IMR-90 (cell line): Measurements from ENCODE around the gene WHRN. TPM values are rescaled to one million over a fixed set of nuclear protein-coding genes. Genes with fewer than 3 reads are reported as not detected.
A peak's percentile ranks its signal among the peaks of the same experiment; 100 is the strongest.

ENCODE experiments used
- ATAC-seq: fragments of 200-7000 bp; cut with Tn5 transposase; 2 replicates; pipeline ENCODE4 v1.9.1; 2020; ENCODE audit warnings: low read depth, mild to moderate bottlenecking, moderate library complexity
- BruUV-seq: library from RNA; stranded (reverse); fragments of 400-500 nt; replicated peaks from 2 replicates; lab custom pipeline; 2021; lab: Mats Ljungman, UMichigan
- CTCF ChIA-PET: fragments of 300-600 bp; formaldehyde crosslinking; extraction: SDS; loops from one replicate; lab custom pipeline; 2021; ENCODE audit warnings: antibody characterized with exemption; lab: Yijun Ruan, JAX
- POLR2A ChIA-PET: fragments of 300-600 bp; sonication (Branson Sonifier 250); formaldehyde crosslinking; loops from one replicate; lab custom pipeline; 2022; ENCODE audit warnings: antibody characterized with exemption; ENCODE audit not compliant: unreplicated experiment; lab: Charles Lee
- DNase-seq: peaks from one replicate; pipeline ENCODE4 v3.0.0; 2013
- H2AFZ ChIP-seq: replicated peaks from 2 replicates; pipeline ENCODE3; 2013; ENCODE audit warnings: low read length, mild to moderate bottlenecking; ENCODE audit not compliant: poor library complexity
- H2AK5ac ChIP-seq: 2 replicates; pipeline ENCODE4 v1.6.1; 2013; ENCODE audit warnings: low read depth, low read length, inconsistent platforms
- H2AK9ac ChIP-seq: replicated peaks from 2 replicates; pipeline ENCODE3; 2013; ENCODE audit warnings: mild to moderate bottlenecking, low read depth, low read length, moderate library complexity; ENCODE audit not compliant: poor library complexity
- H2BK120ac ChIP-seq: 2 replicates; pipeline ENCODE4 v1.6.1; 2013; ENCODE audit warnings: low read depth, low read length, inconsistent platforms
- H2BK15ac ChIP-seq: 3 replicates; pipeline ENCODE4 v1.6.1; 2013; ENCODE audit warnings: low read depth, low read length, inconsistent platforms
- H2BK20ac ChIP-seq: 2 replicates; pipeline ENCODE4 v1.6.1; 2013; ENCODE audit warnings: low read depth, mild to moderate bottlenecking, inconsistent platforms, low read length, moderate library complexity
- H2BK5ac ChIP-seq: 2 replicates; pipeline ENCODE4 v1.6.1; 2013; ENCODE audit warnings: mild to moderate bottlenecking, low read depth, low read length, inconsistent platforms; ENCODE audit not compliant: poor library complexity, severe bottlenecking
- H3K14ac ChIP-seq: replicated peaks from 2 replicates; pipeline ENCODE4 v1.6.1; 2013; ENCODE audit warnings: low read depth, low read length, inconsistent platforms
- H3K18ac ChIP-seq: 2 replicates; pipeline ENCODE4 v1.6.1; 2013; ENCODE audit warnings: low read depth, low read length, control low read depth
- H3K23ac ChIP-seq: 2 replicates; pipeline ENCODE4 v1.6.1; 2013; ENCODE audit warnings: low read depth, low read length, inconsistent platforms
- H3K27ac ChIP-seq: 2 replicates; pipeline ENCODE4 v1.5.1; 2013; ENCODE audit warnings: mild to moderate bottlenecking, control low read depth, low read length; ENCODE audit not compliant: insufficient read depth
- H3K27me3 ChIP-seq: 2 replicates; pipeline ENCODE4 v1.6.1; 2013; ENCODE audit warnings: low read length; ENCODE audit not compliant: control insufficient read depth, insufficient read depth
- H3K36me3 ChIP-seq: 2 replicates; pipeline ENCODE4 v1.6.1; 2013; ENCODE audit warnings: low read length, mixed read lengths; ENCODE audit not compliant: control insufficient read depth, insufficient read depth
- H3K4ac ChIP-seq: 2 replicates; pipeline ENCODE4 v1.6.1; 2013; ENCODE audit warnings: low read depth, low read length, inconsistent platforms
- H3K4me1 ChIP-seq: 2 replicates; pipeline ENCODE4 v1.6.1; 2013; ENCODE audit warnings: low read length, mixed read lengths; ENCODE audit not compliant: control insufficient read depth, insufficient read depth
- H3K4me2 ChIP-seq: 2 replicates; pipeline ENCODE4 v1.6.1; 2013; ENCODE audit warnings: low read depth, mild to moderate bottlenecking, control low read depth, low read length, moderate library complexity
- H3K4me3 ChIP-seq: 2 replicates; pipeline ENCODE4 v1.5.1; 2013; ENCODE audit warnings: low read depth, mild to moderate bottlenecking, control low read depth, low read length, moderate library complexity; ENCODE audit not compliant: insufficient read depth
- H3K56ac ChIP-seq: 2 replicates; pipeline ENCODE4 v1.6.1; 2013; ENCODE audit warnings: low read length, inconsistent platforms; ENCODE audit not compliant: insufficient read depth; ENCODE audit errors: extremely low read depth
- H3K79me1 ChIP-seq, 2 experiments: 2 replicates each; pipeline ENCODE4 v1.6.1; 2013; ENCODE audit warnings: low read length in 2 of 2, inconsistent platforms in 1 of 2, low read depth in 1 of 2
- H3K9ac ChIP-seq: 2 replicates; pipeline ENCODE4 v1.6.1; 2013; ENCODE audit warnings: low read depth, low read length, control low read depth
- H3K9me1 ChIP-seq: 2 replicates; pipeline ENCODE4 v1.6.1; 2013; ENCODE audit warnings: low read length, inconsistent platforms; ENCODE audit not compliant: insufficient read depth
- H3K9me3 ChIP-seq: 2 replicates; pipeline ENCODE4 v1.6.1; 2013; ENCODE audit warnings: low read length; ENCODE audit not compliant: control insufficient read depth, insufficient read depth
- H4K20me1 ChIP-seq: 2 replicates; pipeline ENCODE4 v1.6.1; 2013; ENCODE audit warnings: low read length, inconsistent platforms; ENCODE audit not compliant: insufficient read depth
- H4K5ac ChIP-seq: 2 replicates; pipeline ENCODE4 v1.6.1; 2013; ENCODE audit warnings: mild to moderate bottlenecking, low read depth, low read length, control low read depth
- H4K8ac ChIP-seq, 2 experiments: 2 replicates each; pipeline ENCODE4 v1.6.1; 2013; ENCODE audit warnings: low read depth in 2 of 2, low read length in 2 of 2, control low read depth in 1 of 2, inconsistent platforms in 1 of 2
- H4K91ac ChIP-seq: 2 replicates; pipeline ENCODE4 v1.6.1; 2013; ENCODE audit warnings: low read depth, low read length, inconsistent platforms; ENCODE audit not compliant: insufficient read depth
- BHLHE40 ChIP-seq: fragments of 150-350 bp; IDR thresholded peaks from 2 replicates; pipeline ENCODE4 v1.6.1; 2016; ENCODE audit warnings: mild to moderate bottlenecking, low read depth, low read length
- CEBPB ChIP-seq: IDR thresholded peaks from 2 replicates; pipeline ENCODE4 v1.6.1; 2012; ENCODE audit warnings: low read depth, low read length, improper control_type of control experiment
- CHD1 ChIP-seq: IDR thresholded peaks from 2 replicates; pipeline ENCODE4 v1.6.1; 2012; ENCODE audit warnings: low read depth, low read length, improper control_type of control experiment
- FOS ChIP-seq: fragments of 150-350 bp; IDR thresholded peaks from 2 replicates; pipeline ENCODE4 v1.6.1; 2016; ENCODE audit warnings: low read depth, low read length
- MAFK ChIP-seq: IDR thresholded peaks from 2 replicates; pipeline ENCODE4 v1.6.1; 2012; ENCODE audit warnings: low read depth, low read length, improper control_type of control experiment
- MAZ ChIP-seq: IDR thresholded peaks from 2 replicates; pipeline ENCODE4 v1.6.1; 2012; ENCODE audit warnings: low read depth, mild to moderate bottlenecking, low read length, improper control_type of control experiment, moderate library complexity, borderline replicate concordance
- MXI1 ChIP-seq: IDR thresholded peaks from 2 replicates; pipeline ENCODE4 v1.6.1; 2012; ENCODE audit warnings: low read depth, mild to moderate bottlenecking, low read length, moderate library complexity, borderline replicate concordance
- NFE2L2 ChIP-seq: fragments of 150-350 bp; IDR thresholded peaks from 2 replicates; pipeline ENCODE4 v1.6.1; 2016; ENCODE audit warnings: low read depth, mild to moderate bottlenecking, low read length
- POLR2A ChIP-seq: IDR thresholded peaks from 2 replicates; pipeline ENCODE4 v1.6.1; 2012; ENCODE audit warnings: mild to moderate bottlenecking, low read depth, low read length
- RAD21 ChIP-seq: IDR thresholded peaks from 2 replicates; pipeline ENCODE4 v1.6.1; 2012; ENCODE audit warnings: low read length, improper control_type of control experiment
- RCOR1 ChIP-seq: IDR thresholded peaks from 2 replicates; pipeline ENCODE4 v1.6.1; 2012; ENCODE audit warnings: mild to moderate bottlenecking, low read length, improper control_type of control experiment; ENCODE audit not compliant: insufficient replicate concordance
- RFX5 ChIP-seq: IDR thresholded peaks from 2 replicates; pipeline ENCODE4 v1.8.0; 2012; ENCODE audit warnings: low read depth, mild to moderate bottlenecking, low read length, moderate library complexity
- SMC3 ChIP-seq: fragments of 150-350 bp; IDR thresholded peaks from 2 replicates; pipeline ENCODE4 v1.6.1; 2016; ENCODE audit warnings: low read depth, mild to moderate bottlenecking, antibody characterized with exemption, low read length, moderate library complexity
- WGBS, 2 experiments: methylation state at CpG; one replicate each; pipeline versions ENCODE4 v1.1.5 to v1.1.7; 2013; ENCODE audit warnings: missing lambda C conversion rate in 2 of 2; ENCODE audit not compliant: insufficient read length in 1 of 2; ENCODE audit errors: extremely low coverage in 2 of 2; 5-methylcytosine and 5-hydroxymethylcytosine counted together
- dilution Hi-C: fragments of 300-500 bp; cut with HindIII; formaldehyde crosslinking; loops from one replicate; pipeline ENCODE4 v1.14.3; 2018; ENCODE audit warnings: low sequenced_read_pairs; ENCODE audit not compliant: unreplicated experiment
- in situ Hi-C: fragments of 300-500 bp; cut with MboI; formaldehyde crosslinking; loops from 3 replicates; pipeline ENCODE4 v1.14.3; 2019; ENCODE audit warnings: low sequenced_read_pairs, inconsistent platforms, mixed read lengths
- intact Hi-C: fragments of 100-400 bp; cut with micrococcal nuclease; formaldehyde crosslinking; loops from 2 replicates; pipeline ENCODE4 v1.10.0; 2022
- polyA plus RNA-seq, 3 experiments: library from polyadenylated mRNA; depleted of rRNA; stranded (reverse); fragments of >200 nt; gene quantifications; 2 replicates each; pipeline ENCODE4 v1.2.3, GENCODE V29; 2012; ENCODE audit warnings: low replicate concordance in 1 of 3
- total RNA-seq: library from RNA; depleted of rRNA; stranded (reverse); fragments of >200 nt; gene quantifications from 2 replicates; pipeline ENCODE4 v1.2.3, GENCODE V29; 2012
- TF ChIP-seq, protein P1 (sequence below): conservative IDR thresholded peaks from 2 replicates; pipeline ENCODE4 v1.5.1; 2012; ENCODE audit warnings: mild to moderate bottlenecking, low read depth, low read length, improper control_type of control experiment
- TF ChIP-seq, protein P2 (sequence below): fragments of 150-350 bp; IDR thresholded peaks from 2 replicates; pipeline ENCODE4 v1.6.1; 2017; ENCODE audit warnings: mild to moderate bottlenecking, antibody characterized with exemption, low read length, low read depth

Gene WHRN
- total and polyA plus RNA-seq, 2 of the 4 experiments (the other 2 are of a cell fraction) = 0.18 to 2.6 TPM

DNA sequence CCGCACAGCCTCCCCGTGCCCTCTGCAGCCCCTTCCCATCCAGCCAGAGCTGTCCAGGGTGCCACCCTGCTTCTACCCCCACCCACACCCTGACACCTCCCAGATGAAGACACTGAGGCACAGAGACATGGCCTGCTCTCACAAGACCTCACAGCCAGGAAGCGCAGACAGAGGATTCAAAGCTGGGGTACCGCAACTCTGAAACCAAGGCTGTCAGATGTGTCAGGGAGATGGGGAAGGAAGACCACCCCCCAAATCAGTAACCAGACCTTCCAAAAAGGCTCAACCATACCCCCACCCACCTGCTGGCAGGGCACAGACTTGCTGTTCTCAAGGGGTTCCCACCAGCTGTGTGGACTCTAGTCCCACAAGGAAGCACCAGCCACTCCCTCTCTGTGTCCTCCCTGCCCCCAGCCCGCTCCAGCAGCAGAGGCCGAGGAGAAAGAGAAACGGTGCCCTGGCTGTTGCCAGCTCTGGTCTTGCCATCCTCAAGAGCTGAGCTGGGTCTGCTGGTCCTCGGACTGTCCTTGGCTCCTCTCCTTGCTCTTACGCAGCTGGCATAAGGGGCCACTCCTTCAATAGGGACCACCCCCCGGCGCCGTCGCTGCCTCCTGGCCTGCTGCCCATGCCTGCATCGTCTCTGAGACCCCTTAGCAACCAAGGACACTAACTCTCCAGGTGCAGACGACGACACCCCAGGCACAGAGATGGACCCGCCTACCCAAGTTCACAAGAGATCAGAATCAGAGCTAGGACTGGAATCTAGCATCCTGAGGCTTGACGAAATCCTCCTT is 118.2 kb downstream of the WHRN start:
- DNase-seq = peak; percentile 17
- H2BK15ac ChIP-seq = peak overlapping the region; percentile 28; the same call in 2 of the 3 replicates
- ATAC-seq = peak; percentile 44
- H3K27me3 ChIP-seq = no peaks in the 10 kb centered on the region
- H4K8ac ChIP-seq = peak overlapping the region; percentile 84 to 92
- H3K56ac ChIP-seq = peak overlapping the region; percentile 71
- peak overlapping the region; percentile 85 for H3K4me2 ChIP-seq
- H3K4ac ChIP-seq = peak overlapping the region; percentile 93
- CTCF ChIA-PET = interaction anchor here (0.6 to 1.2 kb wide), 2 partner anchors 48 to 731 kb away, joined by 3 to 9 read pairs; no protein-coding TSS in a partner anchor
- H2AK9ac ChIP-seq = peak overlapping the region; percentile 97
- H2AK5ac ChIP-seq = peak overlapping the region; percentile 89
- H2BK120ac ChIP-seq = peak overlapping the region; percentile 75
- dilution Hi-C loops = no loop called here
- BruUV-seq = no TSS peak
- peak overlapping the region; percentile 82 for H4K91ac ChIP-seq
- peaks cover 17% of the 10 kb centered on the region for H3K9me1 ChIP-seq
- peak overlapping the region; percentile 95 for H3K23ac ChIP-seq
- peaks cover 21% of the 10 kb centered on the region; the same call in 1 of the 2 replicates for H4K20me1 ChIP-seq
- in situ Hi-C loops = no loop called here
- H3K4me3 ChIP-seq = peak overlapping the region; percentile 51
- peak overlapping the region; percentile 92 for H3K14ac ChIP-seq
- H3K9ac ChIP-seq = peak overlapping the region; percentile 83
- POLR2A ChIA-PET = interaction anchor here (1.0 to 1.1 kb wide), 2 partner anchors 9 to 11 kb away, joined by 3 to 4 read pairs; no protein-coding TSS in a partner anchor
- peak overlapping the region; percentile 94 for H2AFZ ChIP-seq
- TF ChIP-seq, protein P1, sequence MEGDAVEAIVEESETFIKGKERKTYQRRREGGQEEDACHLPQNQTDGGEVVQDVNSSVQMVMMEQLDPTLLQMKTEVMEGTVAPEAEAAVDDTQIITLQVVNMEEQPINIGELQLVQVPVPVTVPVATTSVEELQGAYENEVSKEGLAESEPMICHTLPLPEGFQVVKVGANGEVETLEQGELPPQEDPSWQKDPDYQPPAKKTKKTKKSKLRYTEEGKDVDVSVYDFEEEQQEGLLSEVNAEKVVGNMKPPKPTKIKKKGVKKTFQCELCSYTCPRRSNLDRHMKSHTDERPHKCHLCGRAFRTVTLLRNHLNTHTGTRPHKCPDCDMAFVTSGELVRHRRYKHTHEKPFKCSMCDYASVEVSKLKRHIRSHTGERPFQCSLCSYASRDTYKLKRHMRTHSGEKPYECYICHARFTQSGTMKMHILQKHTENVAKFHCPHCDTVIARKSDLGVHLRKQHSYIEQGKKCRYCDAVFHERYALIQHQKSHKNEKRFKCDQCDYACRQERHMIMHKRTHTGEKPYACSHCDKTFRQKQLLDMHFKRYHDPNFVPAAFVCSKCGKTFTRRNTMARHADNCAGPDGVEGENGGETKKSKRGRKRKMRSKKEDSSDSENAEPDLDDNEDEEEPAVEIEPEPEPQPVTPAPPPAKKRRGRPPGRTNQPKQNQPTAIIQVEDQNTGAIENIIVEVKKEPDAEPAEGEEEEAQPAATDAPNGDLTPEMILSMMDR = no peak
- no peak for TF ChIP-seq RCOR1
- no peak for TF ChIP-seq RFX5
- no peak for TF ChIP-seq SMC3
- no peak for TF ChIP-seq CHD1
- TF ChIP-seq NFE2L2 = no peak
- no peak for TF ChIP-seq MXI1
- TF ChIP-seq MAFK = no peak
- TF ChIP-seq BHLHE40 = no peak
- TF ChIP-seq FOS = no peak
- no peak for TF ChIP-seq MAZ
- no peak for TF ChIP-seq RAD21
- TF ChIP-seq, protein P2, sequence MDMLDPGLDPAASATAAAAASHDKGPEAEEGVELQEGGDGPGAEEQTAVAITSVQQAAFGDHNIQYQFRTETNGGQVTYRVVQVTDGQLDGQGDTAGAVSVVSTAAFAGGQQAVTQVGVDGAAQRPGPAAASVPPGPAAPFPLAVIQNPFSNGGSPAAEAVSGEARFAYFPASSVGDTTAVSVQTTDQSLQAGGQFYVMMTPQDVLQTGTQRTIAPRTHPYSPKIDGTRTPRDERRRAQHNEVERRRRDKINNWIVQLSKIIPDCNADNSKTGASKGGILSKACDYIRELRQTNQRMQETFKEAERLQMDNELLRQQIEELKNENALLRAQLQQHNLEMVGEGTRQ = no peak
- no peak for TF ChIP-seq CEBPB
- TF ChIP-seq POLR2A = no peak
- peak overlapping the region; percentile 88 for H3K27ac ChIP-seq
- H4K5ac ChIP-seq = peak overlapping the region; percentile 50
- peaks cover 14 to 65% of the 10 kb centered on the region in 2 experiments for H3K79me1 ChIP-seq
- H3K9me3 ChIP-seq = no peaks in the 10 kb centered on the region
- WGBS, 2 experiments = 2% methylated on average over 8 of the region's 18 CpGs; no CpG with 5 or more reads in 1 of the 2 experiments
- intact Hi-C loops = no loop called here
- no peaks in the 10 kb centered on the region for H3K36me3 ChIP-seq
- H2BK20ac ChIP-seq = peak overlapping the region; percentile 43; the same call in 1 of the 2 replicates
- peaks cover 36% of the 10 kb centered on the region for H3K4me1 ChIP-seq
- peak overlapping the region; percentile 30 for H3K18ac ChIP-seq
- H2BK5ac ChIP-seq = peak overlapping the region; percentile 74
